NT2/D1 (cell line): ENCODE data around the gene ABCA3.

Experiments
- DNase-seq: peaks from one replicate; pipeline ENCODE4 v3.0.0-alpha.2; 2011; ENCODE audit warnings: low read depth, low spot score
- H3K27me3 ChIP-seq: 2 replicates; pipeline ENCODE4 v1.6.0; 2011; ENCODE audit warnings: mild to moderate bottlenecking; ENCODE audit not compliant: insufficient read length, insufficient read depth
- H3K36me3 ChIP-seq: 2 replicates; pipeline ENCODE4 v1.6.1; 2011; ENCODE audit warnings: mild to moderate bottlenecking, low read length, mixed read lengths; ENCODE audit not compliant: insufficient read depth, insufficient read length
- H3K4me1 ChIP-seq: 2 replicates; pipeline ENCODE4 v1.5.1; 2011; ENCODE audit not compliant: insufficient read depth, insufficient read length
- H3K4me3 ChIP-seq: 2 replicates; pipeline ENCODE4 v1.5.1; 2011; ENCODE audit warnings: low read depth; ENCODE audit not compliant: insufficient read length
- H3K9ac ChIP-seq: 2 replicates; pipeline ENCODE4 v1.6.0; 2011; ENCODE audit warnings: low read depth; ENCODE audit not compliant: insufficient read length
- H3K9me3 ChIP-seq: 2 replicates; pipeline ENCODE4 v1.5.1; 2011; ENCODE audit warnings: mild to moderate bottlenecking, low read length; ENCODE audit not compliant: insufficient read depth
- SUZ12 ChIP-seq: IDR thresholded peaks from 2 replicates; pipeline ENCODE4 v1.6.1; 2011; ENCODE audit not compliant: insufficient read length, insufficient read depth; ENCODE audit errors: extremely low read depth
- YY1 ChIP-seq: IDR thresholded peaks from 2 replicates; pipeline ENCODE4 v1.6.1; 2011; ENCODE audit not compliant: insufficient read length, insufficient read depth
- ZNF274 ChIP-seq: IDR thresholded peaks from 2 replicates; pipeline ENCODE4 v1.6.1; 2011; ENCODE audit warnings: mild to moderate bottlenecking, low read depth, low read length

Gene ABCA3

DNA sequence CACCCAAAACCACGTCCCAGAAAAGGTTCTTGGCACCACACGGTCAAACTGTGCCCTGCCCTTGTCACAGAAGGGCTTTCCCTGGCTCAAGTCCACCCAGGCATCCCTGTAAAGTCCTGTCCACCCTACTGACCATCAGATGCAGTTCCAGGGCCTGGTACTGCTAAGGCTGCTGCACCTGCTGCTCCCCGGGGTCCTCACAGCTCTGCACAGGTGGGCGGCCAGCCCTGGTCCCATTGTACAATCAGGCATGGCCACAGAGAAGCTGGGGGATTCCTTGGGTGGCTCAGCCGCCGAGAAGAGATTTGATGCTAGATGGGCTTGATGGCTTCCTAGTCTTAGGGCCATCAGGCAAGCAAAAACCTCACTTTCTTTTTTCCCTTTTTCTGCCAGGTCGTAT is 15.3 kb downstream of the ABCA3 start:
- Histone ChIP-seq H3K9me3 (peaks cover 7% of the 10 kb centered on the region), H3K4me3 (no peak overlapping the region), H3K9ac (no peak overlapping the region), H3K36me3 (peaks cover 3% of the 10 kb centered on the region), H3K27me3 (no peaks in the 10 kb centered on the region), H3K4me1 (peaks cover 4% of the 10 kb centered on the region)
- TF ChIP-seq SUZ12 (no peak), ZNF274 (no peak), YY1 (no peak)
- no peak for DNase-seq

DNA sequence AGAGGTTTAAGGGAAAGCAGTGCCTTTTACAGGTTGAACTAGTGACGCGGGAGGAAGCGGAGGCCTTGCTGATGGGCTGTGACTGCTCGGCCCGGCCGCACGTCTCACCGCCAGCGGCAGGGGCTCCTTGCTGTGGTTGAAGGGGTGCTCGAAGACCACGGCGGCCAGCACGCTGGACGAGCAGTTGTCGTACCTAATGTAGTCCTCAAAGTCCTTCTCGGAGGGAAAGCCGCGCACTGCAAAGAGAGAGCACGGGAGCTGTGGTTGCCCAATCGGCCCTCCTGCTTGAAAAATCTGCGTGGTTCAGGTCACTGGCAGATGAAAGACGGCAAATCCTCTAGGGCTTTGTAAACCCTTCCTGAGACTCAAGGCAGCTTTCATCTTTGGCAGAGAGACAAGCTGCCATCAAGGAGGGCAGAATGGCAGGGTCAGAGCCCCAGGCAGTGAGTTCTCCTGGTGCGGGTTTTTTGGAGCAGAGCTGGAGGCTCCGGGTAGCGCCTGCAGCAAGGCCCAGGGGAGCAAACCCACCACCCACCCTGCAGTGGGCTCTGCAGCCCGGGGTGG is 16.1 kb downstream of the ABCA3 start:
- peaks cover 4% of the 10 kb centered on the region for H3K4me1 ChIP-seq
- DNase-seq: no peak
- peaks cover 3% of the 10 kb centered on the region for H3K9me3 ChIP-seq
- no peak overlapping the region for H3K4me3 ChIP-seq
- H3K27me3 ChIP-seq: no peaks in the 10 kb centered on the region
- no peak for TF ChIP-seq YY1
- H3K36me3 ChIP-seq: peaks cover 3% of the 10 kb centered on the region
- no peak overlapping the region for H3K9ac ChIP-seq

DNA sequence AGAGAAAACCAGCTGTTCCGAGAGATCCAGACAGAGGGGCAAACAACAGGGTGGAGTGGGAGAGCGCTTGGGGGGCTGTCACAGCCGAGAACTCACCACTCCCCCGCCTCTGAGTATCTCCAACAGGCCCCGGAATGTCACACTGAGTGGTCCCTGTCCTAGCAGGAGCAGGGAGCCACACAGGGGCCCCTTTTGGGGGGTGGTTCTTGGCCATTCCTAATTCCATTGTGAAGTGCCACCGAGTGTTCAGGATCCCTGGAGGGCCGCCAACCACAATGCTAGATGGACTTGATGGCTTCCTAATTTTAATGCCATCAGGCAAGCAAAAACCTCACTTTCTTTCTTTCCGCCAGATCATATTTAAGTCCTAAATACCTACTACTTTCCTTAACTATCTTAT is 16.8 kb downstream of the ABCA3 start:
- Histone ChIP-seq H3K4me1 (peaks cover 4% of the 10 kb centered on the region), H3K27me3 (no peaks in the 10 kb centered on the region), H3K9me3 (no peaks in the 10 kb centered on the region), H3K4me3 (no peak overlapping the region), H3K9ac (no peak overlapping the region), H3K36me3 (peaks cover 3% of the 10 kb centered on the region)
- DNase-seq: no peak
- TF ChIP-seq SUZ12 (no peak), YY1 (no peak), ZNF274 (no peak)

DNA sequence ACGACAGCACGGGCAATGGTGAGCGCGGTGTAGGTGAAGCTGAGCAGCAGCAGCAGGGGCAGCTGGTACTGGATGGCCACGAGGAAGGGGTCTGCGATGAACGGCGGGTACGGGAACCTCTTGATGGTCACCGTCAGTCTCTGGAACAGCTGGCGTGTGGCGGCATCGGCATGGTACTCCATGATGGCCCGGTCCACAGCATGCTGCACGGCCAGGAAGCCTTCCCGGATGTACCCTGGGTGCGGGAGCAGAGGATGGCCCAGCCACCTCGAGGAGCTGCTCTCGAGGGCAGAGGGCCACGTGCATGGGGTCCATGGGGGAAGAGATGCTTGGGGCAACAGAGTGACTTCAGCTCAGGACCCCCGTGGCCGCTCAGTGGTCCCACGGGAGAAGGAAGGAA is 20.9 kb downstream of the ABCA3 start:
- DNase-seq: no peak
- Histone ChIP-seq H3K9me3 (no peaks in the 10 kb centered on the region), H3K27me3 (no peaks in the 10 kb centered on the region), H3K9ac (no peak overlapping the region), H3K4me1 (no peaks in the 10 kb centered on the region), H3K36me3 (no peaks in the 10 kb centered on the region), H3K4me3 (no peak overlapping the region)
- TF ChIP-seq ZNF274 (no peak), YY1 (no peak), SUZ12 (no peak)

DNA sequence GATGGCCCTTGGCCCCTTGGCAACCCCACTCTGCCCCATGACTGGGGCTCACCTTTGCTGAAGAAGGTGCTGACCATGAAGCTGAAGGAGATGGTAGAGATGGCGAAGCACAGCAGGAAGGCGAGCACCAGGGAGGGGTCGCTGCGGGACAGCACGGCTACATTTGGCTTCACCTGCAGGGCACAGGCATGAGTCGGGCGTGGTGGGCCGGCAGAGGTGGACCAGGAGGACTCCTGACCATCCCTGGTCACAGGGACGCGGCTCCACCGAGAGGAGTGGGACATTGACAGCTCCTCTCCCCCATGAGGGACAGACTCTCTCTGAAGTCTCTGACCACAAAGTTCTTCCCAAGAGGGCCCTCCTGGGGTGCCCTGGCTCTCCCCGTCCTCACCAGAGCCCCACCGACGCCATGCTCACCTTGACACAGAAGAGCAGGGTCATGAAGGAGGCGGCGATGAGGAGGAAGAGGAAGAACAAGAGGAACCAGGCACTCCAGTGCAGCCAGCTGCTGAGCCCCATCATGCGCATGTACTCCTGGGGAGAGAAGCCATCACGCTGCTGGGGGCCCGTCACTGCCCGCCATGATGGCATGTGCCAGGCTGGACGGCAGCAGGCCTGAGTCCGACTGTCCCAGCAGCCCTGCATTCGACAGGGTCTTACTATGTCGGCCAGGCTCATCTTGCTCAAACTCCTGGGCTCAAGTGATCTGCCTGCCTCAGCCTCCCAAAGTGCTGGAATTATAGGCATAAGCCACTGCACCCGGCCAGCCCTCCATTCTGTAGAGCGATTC is 23.1 kb downstream of the ABCA3 start:
- no peaks in the 10 kb centered on the region for H3K9me3 ChIP-seq
- no peak overlapping the region for H3K4me3 ChIP-seq
- no peak overlapping the region for H3K9ac ChIP-seq
- H3K27me3 ChIP-seq: no peaks in the 10 kb centered on the region
- H3K4me1 ChIP-seq: no peaks in the 10 kb centered on the region
- no peaks in the 10 kb centered on the region for H3K36me3 ChIP-seq
- no peak for TF ChIP-seq YY1
- TF ChIP-seq SUZ12: no peak
- no peak for TF ChIP-seq ZNF274
- DNase-seq: no peak

DNA sequence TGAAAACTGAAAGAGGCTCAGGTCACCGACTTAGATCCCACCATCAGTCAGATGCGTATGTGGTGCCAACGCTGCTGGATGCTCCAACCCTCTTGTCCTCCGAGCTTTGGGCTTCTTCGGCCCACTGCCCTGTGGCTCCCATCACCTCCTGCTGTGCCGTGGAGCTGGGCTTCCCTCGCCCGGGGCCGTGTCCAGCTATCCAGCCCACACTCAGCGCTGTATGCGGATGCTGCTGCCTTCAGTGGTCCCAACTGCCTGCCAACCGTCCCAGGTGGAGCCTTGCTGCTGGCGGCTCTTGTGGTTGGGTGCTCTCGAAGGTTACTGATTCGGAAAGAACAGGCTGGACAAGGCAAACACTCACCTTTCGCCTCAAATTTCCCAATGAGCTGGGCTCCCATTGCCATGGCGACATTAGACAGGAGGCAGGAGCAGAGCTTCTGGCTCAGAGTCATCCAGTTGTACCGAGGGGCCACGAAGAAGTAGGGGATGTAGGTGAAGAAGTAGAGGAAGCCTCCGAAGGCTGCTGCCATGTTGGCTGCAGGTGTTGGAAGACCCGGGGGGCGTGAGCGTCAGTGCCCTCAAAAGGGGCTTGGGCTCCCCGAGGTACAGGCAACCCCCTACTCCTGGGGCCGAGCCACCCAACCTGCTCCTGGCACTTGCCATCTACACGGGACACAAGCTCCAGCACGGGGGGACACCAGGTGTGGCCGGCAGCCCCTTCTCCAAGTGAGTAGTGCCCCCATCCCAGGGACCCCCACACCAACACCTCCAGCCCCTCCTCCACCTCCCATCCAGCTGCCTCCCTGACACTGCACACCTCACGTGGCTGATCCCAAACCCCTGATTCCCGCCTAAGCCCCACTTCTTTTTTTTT is 32.2 kb downstream of the ABCA3 start:
- DNase-seq: no peak
- TF ChIP-seq YY1 (no peak), SUZ12 (no peak), ZNF274 (no peak)
- Histone ChIP-seq H3K36me3 (no peaks in the 10 kb centered on the region), H3K9ac (no peak overlapping the region), H3K27me3 (no peaks in the 10 kb centered on the region), H3K9me3 (no peaks in the 10 kb centered on the region), H3K4me1 (no peaks in the 10 kb centered on the region), H3K4me3 (no peak overlapping the region)

DNA sequence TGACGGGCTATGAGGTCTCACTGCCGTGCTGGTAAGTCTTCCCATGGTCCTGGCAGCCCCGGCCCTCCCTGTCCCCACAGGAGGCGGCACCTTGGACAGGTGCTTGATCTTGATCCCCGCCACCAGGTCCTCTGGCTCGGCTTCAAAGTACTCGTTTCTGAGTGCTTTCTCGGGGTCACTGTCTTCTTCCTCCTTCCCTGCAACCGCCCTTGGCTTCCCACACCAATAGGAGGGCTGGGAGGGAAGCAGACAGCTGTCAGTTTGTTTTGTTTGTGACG is 40.7 kb downstream of the ABCA3 start:
- DNase-seq: no peak
- Histone ChIP-seq H3K27me3 (no peaks in the 10 kb centered on the region), H3K36me3 (no peaks in the 10 kb centered on the region), H3K9me3 (no peaks in the 10 kb centered on the region), H3K4me1 (no peaks in the 10 kb centered on the region), H3K9ac (no peak overlapping the region), H3K4me3 (no peak overlapping the region)
- no peak for TF ChIP-seq ZNF274
- no peak for TF ChIP-seq SUZ12
